HepG2 (cell line): ENCODE measurements around the gene PLK3. TPM values are rescaled to one million over a fixed set of nuclear protein-coding genes. Genes with fewer than 3 reads are reported as not detected.
A peak's percentile ranks its signal among the peaks of the same experiment; 100 is the strongest.

Source experiments
- ATAC-seq: fragments of 200-7000 bp; cut with Tn5 transposase; 3 replicates; pipeline ENCODE4 v1.9.1; 2020; ENCODE audit warnings: mild to moderate bottlenecking, moderate library complexity
- BruUV-seq: library from RNA; stranded (reverse); fragments of 400-500 nt; replicated peaks from 2 replicates; lab custom pipeline; 2021; lab: Mats Ljungman, UMichigan
- CTCF ChIA-PET: fragments of 300-600 bp; formaldehyde crosslinking; extraction: SDS; loops from one replicate; lab custom pipeline; 2021; ENCODE audit warnings: low total read pairs, inconsistent platforms, low intra/inter-chr PET ratio; lab: Yijun Ruan, JAX
- POLR2A ChIA-PET: fragments of 350-600 bp; sonication (Branson Sonifier 250); formaldehyde crosslinking; loops from one replicate; lab custom pipeline; 2020; ENCODE audit warnings: antibody characterized with exemption, inconsistent platforms; lab: Yijun Ruan, JAX
- DNase-seq: peaks from one replicate; pipeline ENCODE4 v3.0.0-alpha.2; 2015; ENCODE audit warnings: low spot score
- FAIRE-seq: peaks from 3 replicates; lab custom pipeline; 2011; peaks lifted over from hg19 to GRCh38; lab: Jason Lieb, UNC
- H2AFZ ChIP-seq: one replicate; pipeline ENCODE4 v1.6.1; 2011; ENCODE audit warnings: low read length, inconsistent platforms
- H3K27ac ChIP-seq: fragments of 300-600 bp; 3 replicates; pipeline ENCODE4 v1.8.0; 2011; ENCODE audit warnings: mixed run types, mild to moderate bottlenecking, mixed read lengths, low read length, inconsistent platforms; ENCODE audit not compliant: insufficient read depth; ENCODE audit errors: extremely low read length
- H3K27me3 ChIP-seq, 2 experiments: fragments of 200-600 bp in 1 of 2; 2 replicates in 1 of 2; 3 replicates in 1 of 2; pipeline versions ENCODE4 v1.6.0 to v1.8.0; 2011; ENCODE audit warnings: low read length in 2 of 2, mild to moderate bottlenecking in 2 of 2, moderate library complexity in 2 of 2, inconsistent platforms in 1 of 2; ENCODE audit not compliant: insufficient read depth in 2 of 2, control insufficient read depth in 1 of 2
- H3K36me3 ChIP-seq, 2 experiments: fragments of 200-600 bp in 1 of 2; replicated peaks in 1 of 2; 2 replicates in 1 of 2; 3 replicates in 1 of 2; pipeline versions ENCODE4 v1.5.1 to v1.8.0; 2011; ENCODE audit warnings: low read length in 2 of 2, inconsistent platforms in 1 of 2; ENCODE audit not compliant: insufficient read depth in 2 of 2, control insufficient read depth in 1 of 2
- H3K4me1 ChIP-seq: 2 replicates; pipeline ENCODE4 v1.5.1; 2012; ENCODE audit warnings: low read length, inconsistent platforms; ENCODE audit not compliant: insufficient read depth
- H3K4me2 ChIP-seq: 2 replicates; pipeline ENCODE4 v1.6.0; 2011; ENCODE audit warnings: low read depth, low read length, inconsistent platforms
- H3K4me3 ChIP-seq, 3 experiments: fragments of 200-600 bp in 1 of 3; sonication (generic), shearing (Covaris generic) in 1 of 3; replicated peaks in 1 of 3; 2 replicates each; pipeline ENCODE4 v1.5.1; 2011 to 2016; ENCODE audit warnings: low read length in 3 of 3, inconsistent platforms in 2 of 3, low read depth in 2 of 3, mild to moderate bottlenecking in 2 of 3, control low read depth in 1 of 3, mixed read lengths in 1 of 3; ENCODE audit not compliant: insufficient read depth in 1 of 3
- H3K79me2 ChIP-seq: one replicate; pipeline ENCODE4 v1.6.1; 2011; ENCODE audit warnings: low read length, inconsistent platforms; ENCODE audit not compliant: insufficient read depth
- H3K9ac ChIP-seq: 2 replicates; pipeline ENCODE4 v1.6.0; 2011; ENCODE audit warnings: mild to moderate bottlenecking, low read depth, low read length, inconsistent platforms; ENCODE audit not compliant: insufficient read depth
- H3K9me3 ChIP-seq: 2 replicates; pipeline ENCODE4 v1.5.1; 2012; ENCODE audit warnings: mild to moderate bottlenecking, low read length
- H4K20me1 ChIP-seq: 2 replicates; pipeline ENCODE4 v1.6.0; 2011; ENCODE audit warnings: inconsistent platforms, mild to moderate bottlenecking, low read length, moderate library complexity; ENCODE audit not compliant: insufficient read depth
- HOXA3 ChIP-seq: sonication (generic); formaldehyde crosslinking; IDR thresholded peaks from 2 replicates; pipeline ENCODE4 v1.5.0; 2020; ENCODE audit warnings: missing genetic modification reagents
- IKZF1 ChIP-seq: fragments of 450-650 bp; IDR thresholded peaks from 2 replicates; pipeline ENCODE4 v1.7.1; 2016
- JDP2 ChIP-seq: sonication (generic); formaldehyde crosslinking; IDR thresholded peaks from 2 replicates; pipeline ENCODE4 v1.8.1; 2022; ENCODE audit warnings: missing genetic modification reagents, borderline replicate concordance
- ONECUT2 ChIP-seq: sonication (generic); formaldehyde crosslinking; IDR thresholded peaks from 2 replicates; pipeline ENCODE4 v1.4.0; 2020; ENCODE audit warnings: missing genetic modification reagents
- SALL2 ChIP-seq: sonication (generic); formaldehyde crosslinking; IDR thresholded peaks from 2 replicates; pipeline ENCODE4 v1.8.1; 2023; ENCODE audit warnings: mild to moderate bottlenecking, missing genetic modification reagents, inconsistent platforms
- TCF7 ChIP-seq: sonication (generic); IDR thresholded peaks from 2 replicates; pipeline ENCODE4 v1.6.1; 2016; ENCODE audit warnings: antibody characterized with exemption, low read depth
- ZNF484 ChIP-seq: sonication (generic); formaldehyde crosslinking; IDR thresholded peaks from 2 replicates; pipeline ENCODE4 v1.5.1; 2020; ENCODE audit warnings: mild to moderate bottlenecking, low read depth, missing genetic modification reagents, borderline replicate concordance
- ZNF572 ChIP-seq: sonication (generic); formaldehyde crosslinking; IDR thresholded peaks from 2 replicates; pipeline ENCODE4 v1.5.1; 2020; ENCODE audit warnings: mild to moderate bottlenecking, missing genetic modification reagents
- WGBS: methylation state at CpG from one replicate; pipeline ENCODE4 v1.1.6; 2017; ENCODE audit warnings: low lambda C conversion rate; 5-methylcytosine and 5-hydroxymethylcytosine counted together
- in situ Hi-C: cut with HindIII; loops from 2 replicates; pipeline ENCODE4 v1.10.0; 2017; ENCODE audit warnings: low pct_unique_long_range_greater_than_20kb; ENCODE audit not compliant: extremely low pct_ligation_motif_present
- intact Hi-C: fragments of 100-400 bp; cut with micrococcal nuclease; formaldehyde crosslinking; loops from one replicate; pipeline ENCODE4 v1.10.0; 2022; ENCODE audit not compliant: unreplicated experiment
- polyA plus RNA-seq, 8 experiments: library from polyadenylated mRNA; depleted of rRNA in 3 of 8; stranded (reverse) in 7 of 8; unstranded in 1 of 8; fragments of >200 nt; fragmentation: Illumina TruSeq in 4 of 8; extraction: Trizol in 4 of 8; gene quantifications; 2 replicates each; pipeline versions ENCODE4 v1.2.1 to v1.2.3, GENCODE V29; 2011 to 2016; ENCODE audit warnings: low read depth in 4 of 8, missing spikeins in 1 of 8, mixed read lengths in 1 of 8; ENCODE audit not compliant: insufficient read depth in 1 of 8
- total RNA-seq, 5 experiments: library from RNA; depleted of rRNA; stranded (reverse); fragments of >200 nt; fragmentation: Illumina TruSeq; extraction: Trizol; gene quantifications; 2 replicates each; pipeline ENCODE4 v1.2.3, GENCODE V29; 2016; ENCODE audit warnings: low read depth in 1 of 5
- TF ChIP-seq, protein P1 (sequence below): sonication (generic); formaldehyde crosslinking; IDR thresholded peaks from 2 replicates; pipeline ENCODE4 v1.5.0; 2020; ENCODE audit warnings: missing genetic modification reagents, mild to moderate bottlenecking, borderline replicate concordance
- TF ChIP-seq, protein P2 (sequence below), 2 experiments: sonication (generic) in 1 of 2; formaldehyde crosslinking in 1 of 2; IDR thresholded peaks; 2 replicates each; pipeline versions ENCODE4 v1.4.0 to v1.6.1; 2018 to 2020; ENCODE audit warnings: missing genetic modification reagents in 2 of 2, borderline replicate concordance in 1 of 2, low read depth in 1 of 2, mild to moderate bottlenecking in 1 of 2, missing biosample characterization in 1 of 2

Gene PLK3
- total and polyA plus RNA-seq, 2 of the 13 experiments (the other 11 are each of a cell fraction or from before 2014, with no cell fraction given) = 9.8 to 16.9 TPM

DNA sequence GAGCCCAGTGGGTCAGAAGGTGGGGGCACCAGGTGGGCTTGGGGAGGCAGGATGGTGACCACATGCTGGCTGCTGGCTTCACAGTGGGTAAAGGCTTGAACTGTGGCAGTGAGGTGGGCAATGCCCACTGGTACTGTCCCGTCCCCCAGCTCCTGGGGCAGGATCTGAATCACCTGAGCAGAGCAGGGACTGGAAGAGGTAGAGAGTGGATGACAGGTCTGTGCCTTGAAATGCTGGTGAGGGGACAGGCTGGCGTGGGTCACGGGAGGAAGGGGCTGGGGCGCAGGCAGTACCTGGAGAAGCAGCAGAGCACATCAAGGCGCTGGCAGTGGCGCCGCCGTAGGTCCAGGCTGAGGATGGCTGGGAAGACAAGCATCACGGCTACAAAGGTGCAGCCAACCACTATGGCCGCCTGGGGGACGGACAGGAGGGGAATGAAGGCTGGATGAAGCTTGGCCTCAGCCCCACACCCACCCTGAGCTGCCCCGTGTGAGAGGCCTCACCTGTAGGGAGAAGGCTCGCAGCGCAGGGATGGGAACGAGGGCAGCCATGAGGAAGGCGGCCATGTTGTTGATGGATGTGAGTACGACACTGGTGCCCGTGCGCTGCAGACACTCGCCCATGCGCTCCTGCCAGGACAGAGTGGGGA, 27.9 kb downstream of the PLK3 start:
- Histone ChIP-seq H3K9ac (no peak overlapping the region), H3K27ac (no peak overlapping the region), H3K36me3 (no peaks in the 10 kb centered on the region), H3K4me2 (peak overlapping the region; percentile 98; the same call in 1 of the 2 replicates), H3K4me3 (no peak overlapping the region; a peak in 1 of 6 replicates), H3K27me3 (peaks cover 0 to 16% of the 10 kb centered on the region in 2 experiments; a peak in 1 of 5 replicates)
- no TSS peak for BruUV-seq
- POLR2A ChIA-PET = interaction anchor here (0.7 to 11.3 kb wide), 13 partner anchors 10 to 512 kb away, joined by 3 to 570 read pairs (median 13); partner anchors contain the start of genes BEST4, BTBD19, DYNLT4 and HECTD3
- no peak for ATAC-seq
- in situ Hi-C loops = loop anchor here (5.0 to 25.0 kb wide), 2 partner anchors 36 to 184 kb away; partner anchors contain the start of genes HECTD3 and UROD
- TF ChIP-seq SALL2 (CRISPR knock-in tag) (0 out of 2 replicates have a peak, but pooled peaks have one; percentile 53), TCF7 (no peak), ZNF484 (no peak), JDP2 (CRISPR knock-in tag) (no peak), HOXA3 (CRISPR knock-in tag) (0 out of 2 replicates have a peak, but pooled peaks have one; percentile 8), ZNF572 (CRISPR knock-in tag) (no peak), IKZF1 (no peak), ONECUT2 (CRISPR knock-in tag) (no peak)
- TF ChIP-seq, protein P1, sequence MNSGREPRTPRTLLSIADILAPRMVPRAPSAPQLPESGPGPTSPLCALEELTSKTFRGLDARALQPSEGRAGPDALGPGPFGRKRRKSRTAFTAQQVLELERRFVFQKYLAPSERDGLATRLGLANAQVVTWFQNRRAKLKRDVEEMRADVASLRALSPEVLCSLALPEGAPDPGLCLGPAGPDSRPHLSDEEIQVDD = 0 out of 2 replicates have a peak, but pooled peaks have one; percentile 3
- TF ChIP-seq, protein P2, sequence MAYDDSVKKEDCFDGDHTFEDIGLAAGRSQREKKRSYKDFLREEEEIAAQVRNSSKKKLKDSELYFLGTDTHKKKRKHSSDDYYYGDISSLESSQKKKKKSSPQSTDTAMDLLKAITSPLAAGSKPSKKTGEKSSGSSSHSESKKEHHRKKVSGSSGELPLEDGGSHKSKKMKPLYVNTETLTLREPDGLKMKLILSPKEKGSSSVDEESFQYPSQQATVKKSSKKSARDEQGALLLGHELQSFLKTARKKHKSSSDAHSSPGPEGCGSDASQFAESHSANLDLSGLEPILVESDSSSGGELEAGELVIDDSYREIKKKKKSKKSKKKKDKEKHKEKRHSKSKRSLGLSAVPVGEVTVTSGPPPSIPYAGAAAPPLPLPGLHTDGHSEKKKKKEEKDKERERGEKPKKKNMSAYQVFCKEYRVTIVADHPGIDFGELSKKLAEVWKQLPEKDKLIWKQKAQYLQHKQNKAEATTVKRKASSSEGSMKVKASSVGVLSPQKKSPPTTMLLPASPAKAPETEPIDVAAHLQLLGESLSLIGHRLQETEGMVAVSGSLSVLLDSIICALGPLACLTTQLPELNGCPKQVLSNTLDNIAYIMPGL (CRISPR knock-in tag; IDR thresholded peaks at IDR 0.05; ENCODE audit: borderline replicate concordance in 1 of 2, low read depth in 1 of 2) = no peak
- TF ChIP-seq, all 625 proteins: peak for 3
- CTCF ChIA-PET = interaction anchor here (1.2 kb wide), 1 partner anchor 8 kb away, joined by 4 read pairs; no protein-coding TSS in a partner anchor
- FAIRE-seq = no peak
- H3K79me2 ChIP-seq = no peaks in the 10 kb centered on the region
- H3K9me3 ChIP-seq = no peaks in the 10 kb centered on the region
- H2AFZ ChIP-seq = no peak overlapping the region
- intact Hi-C loops = loop anchor here (10.0 kb wide), 1 partner anchor 477 kb away; no protein-coding TSS in a partner anchor
- peaks cover 69% of the 10 kb centered on the region for H3K4me1 ChIP-seq
- 91% methylated on average over 21 of the region's 21 CpGs for WGBS
- DNase-seq = no peak
- no peaks in the 10 kb centered on the region for H4K20me1 ChIP-seq
